Ovary (tissue), 3 donors: ENCODE measurements around the gene SLC15A1.

ENCODE experiments used
- EP300 ChIP-seq: sonication (generic); formaldehyde crosslinking; IDR thresholded peaks from one replicate; pipeline ENCODE4 v1.6.1; 2017; ENCODE audit warnings: antibody characterized with exemption
- POLR2A ChIP-seq: fragments of 450-650 bp; IDR thresholded peaks from one replicate; pipeline ENCODE4 v1.6.1; 2017; ENCODE audit warnings: antibody characterized with exemption, mild to moderate bottlenecking, moderate library complexity
- TF ChIP-seq, protein P1 (sequence below), 3 donors: fragments of 450-650 bp in 2 of 3; fragments of 200-600 bp in 1 of 3; IDR thresholded peaks; one replicate each; pipeline versions ENCODE4 v1.5.1 to v1.8.0; 2016 to 2022; ENCODE audit warnings: antibody characterized with exemption in 3 of 3, mild to moderate bottlenecking in 1 of 3
- donor health status: DM: no; HTN: no; CAD: no.

DNA sequence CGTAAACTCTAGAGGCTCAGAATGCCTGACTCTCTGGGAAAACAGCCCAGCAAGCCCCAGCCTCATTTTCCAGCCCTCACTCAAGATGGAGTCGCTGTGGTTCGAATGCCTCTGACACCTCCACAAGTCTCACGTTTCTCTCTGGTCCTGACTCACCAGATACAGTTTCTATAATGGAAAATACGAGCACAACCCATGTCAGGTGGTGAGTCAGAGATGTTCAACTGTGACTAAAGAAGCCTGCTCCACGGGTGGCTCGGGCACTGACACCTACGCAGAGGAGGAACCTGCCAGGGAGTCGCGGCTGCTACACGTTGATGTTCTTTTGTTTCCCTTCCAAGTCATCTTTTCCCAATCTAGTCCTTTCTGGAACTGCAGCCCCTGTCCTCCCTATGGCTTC is 88.4 kb downstream of the SLC15A1 start:
- TF ChIP-seq, protein P1, sequence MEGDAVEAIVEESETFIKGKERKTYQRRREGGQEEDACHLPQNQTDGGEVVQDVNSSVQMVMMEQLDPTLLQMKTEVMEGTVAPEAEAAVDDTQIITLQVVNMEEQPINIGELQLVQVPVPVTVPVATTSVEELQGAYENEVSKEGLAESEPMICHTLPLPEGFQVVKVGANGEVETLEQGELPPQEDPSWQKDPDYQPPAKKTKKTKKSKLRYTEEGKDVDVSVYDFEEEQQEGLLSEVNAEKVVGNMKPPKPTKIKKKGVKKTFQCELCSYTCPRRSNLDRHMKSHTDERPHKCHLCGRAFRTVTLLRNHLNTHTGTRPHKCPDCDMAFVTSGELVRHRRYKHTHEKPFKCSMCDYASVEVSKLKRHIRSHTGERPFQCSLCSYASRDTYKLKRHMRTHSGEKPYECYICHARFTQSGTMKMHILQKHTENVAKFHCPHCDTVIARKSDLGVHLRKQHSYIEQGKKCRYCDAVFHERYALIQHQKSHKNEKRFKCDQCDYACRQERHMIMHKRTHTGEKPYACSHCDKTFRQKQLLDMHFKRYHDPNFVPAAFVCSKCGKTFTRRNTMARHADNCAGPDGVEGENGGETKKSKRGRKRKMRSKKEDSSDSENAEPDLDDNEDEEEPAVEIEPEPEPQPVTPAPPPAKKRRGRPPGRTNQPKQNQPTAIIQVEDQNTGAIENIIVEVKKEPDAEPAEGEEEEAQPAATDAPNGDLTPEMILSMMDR (IDR thresholded peaks at IDR 0.05), result no peak
- TF ChIP-seq POLR2A (no peak), EP300 (no peak)
